SKM-1 (cell line): ENCODE results near the gene CD7.
"Not testable (repeated sequence)": the region's sequence is repeated elsewhere in the genome, so short reads cannot be mapped to it uniquely, and the experiment has no call there.

Source experiments
- DNase-seq: peaks from one replicate; lab custom pipeline; 2025; ENCODE audit not compliant: unreplicated experiment; lab: John Stamatoyannopoulos, UW

CD7 gene

GRCh38 chr17:82317394-82318168, at the start of gene CD7:
Gene CD7 (minus strand): TSS chr17:82317608. CDS start chr17:82317495, 113 bp downstream.
- no peak for DNase-seq

- DNase-seq = no peak
These were observed 49.3 kb upstream of the CD7 start for GRCh38 chr17:82366749-82367148.

GRCh38 chr17:82365606-82366295, 48.3 kb upstream of the CD7 start:
- no peak for DNase-seq

GRCh38 chr17:82361885-82362633, 44.7 kb upstream of the CD7 start:
- DNase-seq = no peak

GRCh38 chr17:82359451-82360074, 42.2 kb upstream of the CD7 start:
- not testable (repeated sequence) for DNase-seq

- no peak for DNase-seq
These were observed 41.3 kb upstream of the CD7 start, which contains the start of gene TEX19 for GRCh38 chr17:82358465-82359350. Gene TEX19 (plus strand): TSS chr17:82359247. CDS start chr17:82362151, 2,904 bp downstream.

GRCh38 chr17:82357394-82357793, 40.0 kb upstream of the CD7 start:
- DNase-seq = no peak

- no peak for DNase-seq
These were observed 39.5 kb upstream of the CD7 start for GRCh38 chr17:82356845-82357355.

GRCh38 chr17:82355770-82356427, 38.5 kb upstream of the CD7 start:
- no peak for DNase-seq

GRCh38 chr17:82354804-82355308, 37.4 kb upstream of the CD7 start:
- DNase-seq = no peak

GRCh38 chr17:82353484-82353883, 36.1 kb upstream of the CD7 start:
- no peak for DNase-seq

- peak; percentile 80 for DNase-seq
These were observed 34.5 kb upstream of the CD7 start for GRCh38 chr17:82351713-82352488.

- no peak for DNase-seq
These were observed 33.9 kb upstream of the CD7 start for GRCh38 chr17:82351254-82351712.

GRCh38 chr17:82350182-82351030, 33.0 kb upstream of the CD7 start:
- no peak for DNase-seq

GRCh38 chr17:82349287-82349701, 31.9 kb upstream of the CD7 start:
- no peak for DNase-seq

GRCh38 chr17:82348866-82349265, 31.5 kb upstream of the CD7 start:
- DNase-seq = no peak

GRCh38 chr17:82348434-82348833, 31.0 kb upstream of the CD7 start:
- no peak for DNase-seq
